Measurements from ENCODE around the gene DTNBP1.

The DTNBP1 gene

DNA sequence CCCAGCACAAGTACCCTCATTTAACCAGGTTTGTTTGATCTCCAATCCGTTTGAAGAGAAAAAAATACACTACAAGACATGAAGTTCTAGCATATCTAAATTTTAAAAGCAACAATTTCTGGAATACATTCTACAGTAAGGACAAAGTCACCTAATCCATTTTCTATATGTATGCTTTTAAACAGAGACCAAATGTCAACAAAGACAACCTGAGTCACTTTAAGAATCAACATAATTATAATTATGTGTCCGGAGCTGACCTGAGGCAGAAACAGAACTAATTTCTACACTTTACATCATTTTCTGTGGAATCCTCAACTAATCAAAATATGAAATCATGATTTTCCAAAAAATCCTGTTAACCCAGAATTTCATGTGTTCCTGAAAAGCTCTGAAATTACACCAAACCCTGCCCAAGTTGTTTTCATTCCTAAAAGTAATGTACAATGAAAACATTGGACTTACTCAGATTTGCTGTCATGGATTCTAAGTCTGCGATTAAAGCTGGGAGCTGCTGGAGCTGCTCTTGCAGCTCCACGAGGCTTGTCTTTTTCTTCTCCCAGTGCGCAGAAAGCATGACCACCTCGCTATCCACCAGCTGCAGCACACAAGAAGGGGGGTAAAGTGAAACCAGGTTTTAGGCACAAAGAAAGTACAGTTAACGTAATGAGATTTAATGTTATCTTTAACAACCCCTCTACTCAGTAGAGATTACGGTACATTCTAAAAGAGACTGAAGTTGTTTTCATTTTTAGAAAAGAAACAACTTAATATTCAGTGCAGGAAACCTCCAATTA is 35.8 kb downstream of the DTNBP1 start:
- Histone ChIP-seq H3K79me2 (ENCODE audit: low read length) (peaks cover 16% of the 10 kb centered on the region), H3K27me3 (replicated peaks; ENCODE audit: insufficient read depth, low read length) (no peaks in the 10 kb centered on the region), H3K27ac (ENCODE audit: low read length) (no peak overlapping the region), H2AFZ (ENCODE audit: low read length) (no peak overlapping the region), H3K9ac (ENCODE audit: low read length) (no peak overlapping the region), H3K4me1 (ENCODE audit: low read length) (no peaks in the 10 kb centered on the region), H3F3A (ENCODE audit: insufficient read depth, low read length) (peaks cover 4% of the 10 kb centered on the region; the same call in 1 of the 2 replicates), H3K4me3 (ENCODE audit: low read length) (no peak overlapping the region), H3K36me3 (replicated peaks; ENCODE audit: insufficient read depth, low read length) (no peaks in the 10 kb centered on the region), H4K20me1 (ENCODE audit: insufficient read depth, low read length) (no peaks in the 10 kb centered on the region), H3K9me2 (replicated peaks; ENCODE audit: insufficient read depth, low read length) (no peaks in the 10 kb centered on the region), H3K4me2 (ENCODE audit: low read depth, low read length) (no peak overlapping the region), H3K9me3 (replicated peaks; ENCODE audit: insufficient read depth, low read length) (no peaks in the 10 kb centered on the region)
- DNase-seq = no peak
- TF ChIP-seq EZH2phosphoT487 (IDR thresholded peaks at IDR 0.05; ENCODE audit: low read length) = no peak
- TF ChIP-seq CTCF (IDR thresholded peaks at IDR 0.05; ENCODE audit: low read length) = no peak
- no peak for TF ChIP-seq EZH2 (optimal IDR thresholded peaks at IDR 0.05; ENCODE audit: low read depth, low read length)

- Histone ChIP-seq H3K79me2 (ENCODE audit: low read length) (peaks cover 23% of the 10 kb centered on the region), H3K4me1 (ENCODE audit: low read length) (no peaks in the 10 kb centered on the region), H3K9me3 (replicated peaks; ENCODE audit: insufficient read depth, low read length) (no peaks in the 10 kb centered on the region), H3K27ac (ENCODE audit: low read length) (no peak overlapping the region), H3K36me3 (replicated peaks; ENCODE audit: insufficient read depth, low read length) (no peaks in the 10 kb centered on the region), H3K4me3 (ENCODE audit: low read length) (no peak overlapping the region), H3K9me2 (replicated peaks; ENCODE audit: insufficient read depth, low read length) (no peaks in the 10 kb centered on the region), H4K20me1 (ENCODE audit: insufficient read depth, low read length) (no peaks in the 10 kb centered on the region), H3K9ac (ENCODE audit: low read length) (no peak overlapping the region), H3K4me2 (ENCODE audit: low read depth, low read length) (no peak overlapping the region), H3K27me3 (replicated peaks; ENCODE audit: insufficient read depth, low read length) (no peaks in the 10 kb centered on the region), H3F3A (ENCODE audit: insufficient read depth, low read length) (peaks cover 4% of the 10 kb centered on the region; the same call in 1 of the 2 replicates), H2AFZ (ENCODE audit: low read length) (no peak overlapping the region)
- no peak for TF ChIP-seq EZH2phosphoT487 (IDR thresholded peaks at IDR 0.05; ENCODE audit: low read length)
- TF ChIP-seq CTCF (IDR thresholded peaks at IDR 0.05; ENCODE audit: low read length) = no peak
- TF ChIP-seq EZH2 (optimal IDR thresholded peaks at IDR 0.05; ENCODE audit: low read depth, low read length) = no peak
- no peak for DNase-seq
Observed at GRCh38 chr6:15626160-15626559, 36.7 kb downstream of the DTNBP1 start.

DNA sequence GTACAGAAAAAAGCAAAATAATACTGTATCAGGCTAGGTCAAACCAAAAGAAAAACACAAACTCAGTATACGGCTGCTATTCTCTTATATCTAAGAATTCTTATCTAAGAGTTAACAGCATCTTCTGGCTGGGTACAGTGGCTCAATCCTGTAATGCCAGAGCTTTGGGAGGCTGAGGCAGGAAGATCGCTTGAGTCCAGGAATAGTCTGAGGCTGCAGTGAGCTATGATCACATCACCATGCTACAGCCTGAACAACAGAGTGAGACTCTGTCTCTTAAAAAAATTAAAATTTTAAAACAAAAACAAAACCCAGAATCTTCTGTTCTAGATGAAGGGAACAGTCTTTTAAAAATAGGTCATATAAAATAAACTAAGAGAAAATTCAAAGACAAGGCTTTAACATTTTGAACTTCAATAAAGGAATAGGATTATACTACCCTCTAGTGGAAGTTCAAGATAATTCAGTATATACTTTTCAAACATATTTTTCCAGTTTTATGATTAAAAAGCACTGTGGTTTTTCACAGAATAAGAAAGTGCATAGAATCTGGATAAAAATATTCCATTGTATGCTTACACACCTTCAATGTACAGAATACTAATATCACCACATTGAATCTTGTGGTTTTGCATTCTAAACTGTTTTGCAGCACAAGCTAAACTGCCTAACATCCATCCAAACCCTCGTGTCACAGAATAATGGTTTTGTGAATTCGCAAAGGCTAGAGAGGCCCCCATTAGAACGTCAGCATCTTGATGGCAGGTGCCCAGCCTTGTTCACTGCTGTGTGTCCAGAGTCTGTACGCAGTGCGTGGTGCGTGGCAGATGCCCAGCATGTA is 39.3 kb downstream of the DTNBP1 start:
- Histone ChIP-seq H3F3A (ENCODE audit: insufficient read depth, low read length) (no peaks in the 10 kb centered on the region), H3K79me2 (ENCODE audit: low read length) (peaks cover 41% of the 10 kb centered on the region), H3K27me3 (replicated peaks; ENCODE audit: insufficient read depth, low read length) (no peaks in the 10 kb centered on the region), H3K27ac (ENCODE audit: low read length) (no peak overlapping the region), H2AFZ (ENCODE audit: low read length) (no peak overlapping the region), H3K9ac (ENCODE audit: low read length) (no peak overlapping the region), H3K36me3 (replicated peaks; ENCODE audit: insufficient read depth, low read length) (no peaks in the 10 kb centered on the region), H3K4me3 (ENCODE audit: low read length) (no peak overlapping the region), H3K9me3 (replicated peaks; ENCODE audit: insufficient read depth, low read length) (no peaks in the 10 kb centered on the region), H3K9me2 (replicated peaks; ENCODE audit: insufficient read depth, low read length) (no peaks in the 10 kb centered on the region), H4K20me1 (ENCODE audit: insufficient read depth, low read length) (no peaks in the 10 kb centered on the region), H3K4me2 (ENCODE audit: low read depth, low read length) (no peak overlapping the region), H3K4me1 (ENCODE audit: low read length) (no peaks in the 10 kb centered on the region)
- TF ChIP-seq EZH2 (optimal IDR thresholded peaks at IDR 0.05; ENCODE audit: low read depth, low read length) (no peak), CTCF (IDR thresholded peaks at IDR 0.05; ENCODE audit: low read length) (peak; percentile 56), EZH2phosphoT487 (IDR thresholded peaks at IDR 0.05; ENCODE audit: low read length) (no peak)
- DNase-seq = peak; percentile 12
